ENCODE data around the gene HOXC5.

The HOXC5 gene

DNA sequence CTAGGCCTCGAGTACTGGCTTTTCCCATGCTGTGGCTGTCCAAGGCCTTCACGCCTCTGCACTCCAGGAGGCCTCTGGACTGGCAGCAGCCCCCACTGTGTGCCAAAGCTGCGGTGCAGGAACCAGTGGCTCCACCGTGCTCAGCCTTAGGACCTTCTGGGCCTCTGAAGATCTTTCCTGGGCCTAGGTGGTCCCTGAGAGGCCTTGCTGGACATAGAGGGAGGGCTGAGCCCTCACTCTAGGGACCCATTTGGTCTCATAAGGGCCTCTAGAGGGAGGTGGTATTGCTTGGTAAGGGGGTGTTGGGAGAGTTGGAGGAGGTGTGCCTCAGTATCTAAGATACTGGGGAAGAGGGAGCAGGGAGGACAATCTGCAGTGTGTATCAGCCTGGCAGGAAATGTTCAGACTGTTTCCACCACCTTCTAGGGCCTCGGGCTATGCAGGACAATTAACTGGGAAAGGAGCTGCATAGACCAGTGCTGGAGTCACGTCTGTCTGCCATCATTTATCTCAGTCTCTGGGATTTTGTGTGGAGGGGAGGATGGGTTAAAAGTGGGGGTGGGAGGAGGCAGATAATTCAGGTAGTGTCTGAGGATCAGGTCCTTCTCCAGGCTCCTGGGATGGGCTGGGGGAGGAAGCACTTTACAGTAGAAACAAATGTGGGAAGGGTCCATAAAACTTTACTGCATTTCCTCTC lies 2.9 kb downstream of the HOXC5 start:
- no peak for DNase-seq (ENCODE audit: low spot score)
- ChIA-PET POLR2A (ENCODE audit: low non-redundant PET) (no interaction called here), CTCF (interaction anchor here (0.6 to 1.5 kb wide), 4 partner anchors 14 to 172 kb away, joined by 3 to 4 read pairs (median 3); no protein-coding TSS in a partner anchor)
- TF ChIP-seq, protein P1, sequence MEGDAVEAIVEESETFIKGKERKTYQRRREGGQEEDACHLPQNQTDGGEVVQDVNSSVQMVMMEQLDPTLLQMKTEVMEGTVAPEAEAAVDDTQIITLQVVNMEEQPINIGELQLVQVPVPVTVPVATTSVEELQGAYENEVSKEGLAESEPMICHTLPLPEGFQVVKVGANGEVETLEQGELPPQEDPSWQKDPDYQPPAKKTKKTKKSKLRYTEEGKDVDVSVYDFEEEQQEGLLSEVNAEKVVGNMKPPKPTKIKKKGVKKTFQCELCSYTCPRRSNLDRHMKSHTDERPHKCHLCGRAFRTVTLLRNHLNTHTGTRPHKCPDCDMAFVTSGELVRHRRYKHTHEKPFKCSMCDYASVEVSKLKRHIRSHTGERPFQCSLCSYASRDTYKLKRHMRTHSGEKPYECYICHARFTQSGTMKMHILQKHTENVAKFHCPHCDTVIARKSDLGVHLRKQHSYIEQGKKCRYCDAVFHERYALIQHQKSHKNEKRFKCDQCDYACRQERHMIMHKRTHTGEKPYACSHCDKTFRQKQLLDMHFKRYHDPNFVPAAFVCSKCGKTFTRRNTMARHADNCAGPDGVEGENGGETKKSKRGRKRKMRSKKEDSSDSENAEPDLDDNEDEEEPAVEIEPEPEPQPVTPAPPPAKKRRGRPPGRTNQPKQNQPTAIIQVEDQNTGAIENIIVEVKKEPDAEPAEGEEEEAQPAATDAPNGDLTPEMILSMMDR (conservative IDR thresholded peaks at IDR 0.05; ENCODE audit: low read depth) = no peak
- no peak overlapping the region for H3K27ac ChIP-seq

DNA sequence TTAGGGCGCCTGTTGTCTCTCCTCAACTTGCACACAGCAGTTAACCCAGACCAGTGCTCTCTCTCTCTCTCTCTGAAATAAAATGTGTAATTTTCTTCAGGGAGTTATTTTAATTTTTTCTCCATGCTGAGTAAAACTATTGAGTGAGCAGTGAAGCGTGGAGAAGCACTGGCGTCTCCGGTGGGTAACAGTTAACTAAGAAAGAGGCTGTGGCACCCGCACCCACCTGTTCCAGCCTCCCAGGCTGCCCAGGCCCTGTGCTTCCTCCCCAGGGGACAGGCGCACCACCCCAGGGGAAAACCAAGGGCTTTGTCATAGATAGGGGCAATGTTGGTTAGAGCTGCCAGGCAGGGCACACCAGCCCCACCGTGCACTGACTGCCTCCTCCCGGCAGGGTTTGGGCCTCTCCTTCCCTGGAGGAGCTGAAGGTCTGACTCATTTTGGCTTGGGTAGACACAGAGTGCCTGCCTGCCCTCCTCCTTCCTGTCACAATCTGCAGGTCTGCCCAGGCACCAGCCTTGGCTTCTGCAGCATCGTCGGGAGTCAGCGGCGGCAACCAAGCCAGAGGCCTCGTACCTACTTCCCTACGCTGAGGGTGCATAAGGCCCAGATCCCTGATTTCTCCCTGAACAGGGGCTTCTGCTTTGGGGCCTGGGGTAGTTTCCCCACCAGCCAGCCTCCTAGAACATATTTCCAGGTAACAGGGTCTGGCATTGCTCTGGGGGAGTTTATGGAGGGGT lies 3.9 kb downstream of the HOXC5 start:
- ChIA-PET CTCF (interaction anchor here (0.7 to 1.3 kb wide), 3 partner anchors 23 to 171 kb away, joined by 3 read pairs; no protein-coding TSS in a partner anchor), POLR2A (ENCODE audit: low non-redundant PET) (no interaction called here)
- H3K27ac ChIP-seq = no peak overlapping the region
- TF ChIP-seq, protein P1 (conservative IDR thresholded peaks at IDR 0.05; ENCODE audit: low read depth) = no peak
- DNase-seq (ENCODE audit: low spot score) = no peak

DNA sequence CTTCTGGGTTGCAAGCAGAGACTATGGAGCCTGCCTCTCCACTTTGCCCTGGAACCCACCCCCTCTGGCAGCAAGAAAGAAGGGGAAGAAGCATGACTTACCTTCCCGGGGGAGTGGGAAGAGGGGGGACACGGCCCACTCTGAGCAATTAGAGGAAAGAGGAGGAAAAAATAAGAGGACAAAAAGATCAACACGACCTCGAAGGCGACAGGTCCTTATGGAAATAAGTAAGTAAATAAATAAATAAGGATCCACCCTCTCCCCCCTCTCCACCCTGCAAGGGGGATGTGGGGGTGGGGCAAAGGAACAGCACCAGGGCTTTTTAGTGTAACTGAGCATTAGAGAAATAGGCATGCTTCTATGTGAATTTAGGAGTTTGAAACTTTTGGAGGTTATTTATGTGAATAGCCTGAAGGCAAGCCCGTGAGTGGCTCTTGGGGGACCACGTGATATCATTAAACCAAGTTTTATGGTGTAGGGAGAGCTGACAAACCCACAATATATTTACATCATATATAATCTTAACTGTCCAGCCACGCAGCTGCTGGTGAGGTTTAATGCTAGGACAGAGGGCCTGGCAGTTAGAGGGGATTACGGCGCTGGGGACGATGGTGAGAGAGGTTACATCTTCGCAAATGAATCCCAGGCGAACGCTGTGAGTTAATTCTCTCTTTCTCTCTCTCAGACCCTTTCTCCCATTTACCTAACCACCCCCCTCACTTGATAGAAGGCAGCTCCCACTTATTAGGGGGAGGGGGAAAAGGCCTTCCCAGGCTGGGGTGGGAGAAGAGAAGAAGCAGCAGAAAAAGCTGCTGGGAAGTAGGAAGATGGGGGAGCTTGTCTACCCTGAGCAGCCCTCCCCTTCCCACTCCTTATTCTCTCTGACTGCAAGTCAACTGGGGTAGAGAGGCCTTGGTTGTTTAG lies 4.8 kb downstream of the HOXC5 start:
- no peak for DNase-seq (ENCODE audit: low spot score)
- H3K27ac ChIP-seq = no peak overlapping the region
- TF ChIP-seq, protein P1 (conservative IDR thresholded peaks at IDR 0.05; ENCODE audit: low read depth) = no peak
- POLR2A ChIA-PET (ENCODE audit: low non-redundant PET) = no interaction called here
- CTCF ChIA-PET = interaction anchor here (0.6 to 1.4 kb wide), 3 partner anchors 22 to 164 kb away, joined by 3 to 5 read pairs (median 3); no protein-coding TSS in a partner anchor

DNA sequence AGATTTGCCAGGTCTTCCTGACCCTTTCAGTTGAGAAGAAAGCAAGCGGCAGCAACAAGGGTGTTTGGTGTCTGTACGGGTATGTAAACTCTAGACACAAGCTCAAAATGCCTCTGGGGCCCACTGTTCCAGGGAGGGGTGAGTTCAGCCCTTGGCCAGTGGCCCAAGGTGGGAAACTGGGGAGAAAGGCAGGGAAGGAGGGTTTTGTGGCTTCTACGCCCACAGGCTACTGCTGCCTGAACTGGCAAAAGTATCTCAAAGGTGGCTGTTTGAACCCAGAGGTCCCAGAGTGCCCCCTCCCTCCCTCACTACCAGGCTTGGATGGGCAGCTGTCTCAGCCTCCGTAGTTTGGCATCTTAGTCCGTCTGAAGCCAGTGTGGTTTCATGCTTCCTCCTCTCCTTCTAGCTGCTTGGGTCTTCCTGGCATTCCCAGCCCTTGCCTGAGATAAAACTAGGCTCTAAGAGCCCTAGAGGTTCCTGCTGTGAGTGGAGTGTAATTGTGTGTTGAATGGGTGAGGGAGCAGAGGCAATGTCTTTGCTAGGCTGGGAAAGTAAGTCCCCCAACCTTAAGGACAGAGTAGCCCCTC lies 5.5 kb downstream of the HOXC5 start:
- peak overlapping the region; percentile 45; the same call in 1 of the 2 replicates for H3K27ac ChIP-seq
- TF ChIP-seq, protein P1 (conservative IDR thresholded peaks at IDR 0.05; ENCODE audit: low read depth) = no peak
- DNase-seq (ENCODE audit: low spot score) = no peak
- POLR2A ChIA-PET (ENCODE audit: low non-redundant PET) = no interaction called here
- CTCF ChIA-PET = interaction anchor here (0.6 to 1.4 kb wide), 3 partner anchors 108 to 163 kb away, joined by 3 to 5 read pairs (median 3); no protein-coding TSS in a partner anchor

DNA sequence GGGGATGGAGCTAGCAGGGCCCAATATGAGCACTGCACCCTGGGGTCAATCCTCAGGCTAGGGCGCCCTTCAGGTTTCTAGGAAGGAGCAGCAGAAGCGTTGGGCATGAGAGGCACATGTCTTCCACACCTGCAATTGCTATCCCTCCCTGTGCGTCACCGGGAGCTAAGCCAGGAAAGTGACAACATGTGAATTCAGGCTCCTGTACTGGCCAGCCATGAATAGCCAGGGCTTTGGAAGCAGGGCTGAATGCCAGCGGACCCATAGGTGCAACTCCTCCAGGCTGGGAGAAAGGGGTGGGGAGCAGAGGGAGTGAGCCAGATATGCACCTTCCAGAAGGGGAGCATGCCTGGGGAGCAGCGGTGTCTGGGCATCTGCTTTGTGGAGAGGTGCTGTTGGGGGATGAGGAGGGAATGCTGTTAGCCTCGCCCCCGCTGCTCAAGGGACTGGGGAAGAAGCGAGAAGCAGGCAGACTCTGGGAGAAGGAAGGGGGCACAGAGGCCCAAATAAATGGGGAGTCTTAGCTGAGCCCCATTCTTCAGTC lies 6.1 kb downstream of the HOXC5 start:
- no peak for DNase-seq (ENCODE audit: low spot score)
- peak overlapping the region; percentile 45; the same call in 1 of the 2 replicates for H3K27ac ChIP-seq
- TF ChIP-seq, protein P1 (conservative IDR thresholded peaks at IDR 0.05; ENCODE audit: low read depth) = no peak
- CTCF ChIA-PET = interaction anchor here (0.7 to 1.4 kb wide), 2 partner anchors 120 to 162 kb away, joined by 3 to 5 read pairs; no protein-coding TSS in a partner anchor
- POLR2A ChIA-PET (ENCODE audit: low non-redundant PET) = no interaction called here
